GM13977 (cell line): ENCODE data around the gene LEMD3.

ENCODE experiments used
- DNase-seq: peaks from one replicate; pipeline ENCODE4 v3.0.0; 2012; ENCODE audit warnings: low spot score
- in situ Hi-C: fragments of 300-500 bp; cut with MboI; formaldehyde crosslinking; loops from one replicate; pipeline ENCODE4 v1.12.0; 2022; ENCODE audit warnings: low sequenced_read_pairs, low pct_unique_long_range_greater_than_20kb, mixed read lengths, inconsistent platforms; ENCODE audit not compliant: unreplicated experiment
- TF ChIP-seq, protein P1 (sequence below): IDR thresholded peaks from 2 replicates; pipeline ENCODE4 v1.5.1; 2012; ENCODE audit warnings: mild to moderate bottlenecking, control low read depth; ENCODE audit not compliant: insufficient read depth; ENCODE audit errors: extremely low read depth, missing control alignments

LEMD3 gene

DNA sequence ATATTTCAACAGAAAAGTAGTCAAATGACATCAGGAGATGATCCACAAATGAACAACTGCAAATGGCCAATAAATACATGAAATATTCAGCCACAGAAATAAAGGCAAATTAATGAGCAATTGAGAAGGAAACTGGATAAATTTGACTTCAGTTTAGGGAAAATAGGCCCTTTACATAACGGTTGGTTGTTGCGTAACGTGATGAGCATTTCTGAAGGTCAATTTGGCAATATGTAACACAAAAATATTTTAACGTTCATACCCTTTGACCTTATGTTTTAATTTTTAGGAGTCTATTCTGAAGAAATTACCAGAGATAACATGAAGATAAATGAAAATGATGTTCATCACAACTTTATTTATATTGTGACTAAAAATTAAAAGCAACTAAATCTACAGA, 94.4 kb downstream of the LEMD3 start:
- TF ChIP-seq, protein P1, sequence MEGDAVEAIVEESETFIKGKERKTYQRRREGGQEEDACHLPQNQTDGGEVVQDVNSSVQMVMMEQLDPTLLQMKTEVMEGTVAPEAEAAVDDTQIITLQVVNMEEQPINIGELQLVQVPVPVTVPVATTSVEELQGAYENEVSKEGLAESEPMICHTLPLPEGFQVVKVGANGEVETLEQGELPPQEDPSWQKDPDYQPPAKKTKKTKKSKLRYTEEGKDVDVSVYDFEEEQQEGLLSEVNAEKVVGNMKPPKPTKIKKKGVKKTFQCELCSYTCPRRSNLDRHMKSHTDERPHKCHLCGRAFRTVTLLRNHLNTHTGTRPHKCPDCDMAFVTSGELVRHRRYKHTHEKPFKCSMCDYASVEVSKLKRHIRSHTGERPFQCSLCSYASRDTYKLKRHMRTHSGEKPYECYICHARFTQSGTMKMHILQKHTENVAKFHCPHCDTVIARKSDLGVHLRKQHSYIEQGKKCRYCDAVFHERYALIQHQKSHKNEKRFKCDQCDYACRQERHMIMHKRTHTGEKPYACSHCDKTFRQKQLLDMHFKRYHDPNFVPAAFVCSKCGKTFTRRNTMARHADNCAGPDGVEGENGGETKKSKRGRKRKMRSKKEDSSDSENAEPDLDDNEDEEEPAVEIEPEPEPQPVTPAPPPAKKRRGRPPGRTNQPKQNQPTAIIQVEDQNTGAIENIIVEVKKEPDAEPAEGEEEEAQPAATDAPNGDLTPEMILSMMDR, result no peak
- in situ Hi-C loops, result no loop called here

DNA sequence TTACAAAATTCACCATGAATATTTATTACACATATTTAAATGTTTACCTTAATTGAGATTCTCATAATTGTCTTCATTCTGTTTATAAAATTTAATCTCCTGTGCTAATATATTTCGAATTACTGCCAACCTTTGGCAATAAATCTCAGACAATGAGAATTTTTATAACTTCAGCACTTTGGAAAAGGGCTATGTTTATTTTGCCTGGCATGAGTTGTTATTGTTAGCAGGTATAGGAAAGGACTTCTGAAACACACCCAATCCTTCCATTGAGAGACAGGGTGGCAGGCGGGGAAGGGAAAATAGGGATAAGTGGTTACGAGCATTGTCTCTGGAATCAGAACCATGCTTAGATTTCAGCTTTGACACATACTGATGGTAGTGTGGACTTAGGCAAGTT, 97.0 kb downstream of the LEMD3 start:
- in situ Hi-C loops, result no loop called here
- DNase-seq, result no peak
- TF ChIP-seq, protein P1, result no peak

More for the DNA sequence above, 94.4 kb downstream of the LEMD3 start:
- no peak for DNase-seq

DNA sequence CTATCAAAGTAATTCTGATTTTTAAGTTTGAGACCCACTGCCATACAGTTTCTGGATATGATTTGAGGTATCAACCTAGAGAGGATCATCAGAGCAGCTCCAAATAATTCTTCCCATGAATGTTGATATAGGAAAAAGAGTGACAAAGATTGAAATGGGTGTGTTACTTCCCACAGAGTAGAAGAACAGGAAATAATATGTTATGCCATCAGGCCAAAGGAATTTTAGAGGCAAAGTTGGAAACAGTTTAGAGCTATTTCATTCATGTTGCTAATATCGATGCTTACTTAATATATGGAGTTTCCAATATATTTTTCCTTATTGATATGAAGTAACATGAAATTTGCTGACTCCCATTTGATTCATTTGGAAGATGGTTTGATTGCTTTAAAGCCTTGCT, 100.2 kb downstream of the LEMD3 start:
- in situ Hi-C loops, result no loop called here
- DNase-seq, result no peak
- TF ChIP-seq, protein P1, result no peak

DNA sequence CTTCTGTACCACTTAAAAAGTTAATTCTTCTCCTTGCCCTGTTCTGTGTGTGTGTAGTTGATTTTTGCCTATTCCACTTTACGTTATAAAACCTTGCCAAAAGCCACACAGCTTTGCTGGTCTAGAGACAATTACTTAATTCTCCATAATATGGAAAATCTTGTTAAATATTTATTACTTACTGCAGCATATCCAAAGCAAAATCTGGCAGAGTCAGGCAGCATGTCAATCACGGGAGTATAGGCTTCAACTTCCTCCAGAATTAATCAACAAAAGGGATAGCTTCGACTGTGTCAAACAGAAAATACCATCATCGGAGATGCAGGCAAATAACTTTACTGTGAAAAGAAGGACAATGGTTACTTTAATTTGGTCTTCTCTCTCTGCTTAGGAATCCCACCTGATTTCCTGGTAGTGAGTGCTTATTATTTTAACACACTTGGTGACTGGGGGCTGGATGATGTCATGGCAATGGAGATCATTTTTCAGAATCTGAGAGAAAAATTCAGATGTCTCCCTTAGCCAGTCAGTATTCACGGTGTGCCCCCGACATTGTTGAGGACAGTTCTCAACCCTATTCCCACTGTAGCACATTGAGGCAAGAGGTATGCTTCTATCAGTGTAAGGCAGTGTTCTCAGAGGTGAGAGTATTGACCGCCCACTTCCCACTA, 105.4 kb downstream of the LEMD3 start:
- TF ChIP-seq, protein P1, result no peak
- DNase-seq, result no peak
- in situ Hi-C loops, result no loop called here

DNA sequence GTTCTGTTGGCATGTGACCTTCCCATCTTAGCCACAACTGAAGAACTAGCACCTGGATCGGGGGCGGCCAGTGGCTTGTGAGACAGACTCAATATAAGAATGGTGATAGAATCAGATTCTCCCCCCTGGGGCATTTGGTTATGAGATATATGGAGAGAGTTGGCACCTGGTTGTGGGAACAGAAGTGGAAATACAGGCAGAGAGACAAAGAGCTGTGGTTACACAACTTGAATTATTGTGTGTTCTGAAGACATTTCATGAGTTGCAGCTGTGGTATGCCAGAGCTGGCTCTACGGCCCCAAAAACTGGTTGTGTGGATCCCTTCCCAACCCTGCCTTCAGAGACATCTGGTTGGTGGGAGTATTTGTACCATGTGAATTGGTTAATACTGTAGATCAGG, 106.2 kb downstream of the LEMD3 start:
- no peak for DNase-seq
- in situ Hi-C loops, result no loop called here
- TF ChIP-seq, protein P1, result no peak

DNA sequence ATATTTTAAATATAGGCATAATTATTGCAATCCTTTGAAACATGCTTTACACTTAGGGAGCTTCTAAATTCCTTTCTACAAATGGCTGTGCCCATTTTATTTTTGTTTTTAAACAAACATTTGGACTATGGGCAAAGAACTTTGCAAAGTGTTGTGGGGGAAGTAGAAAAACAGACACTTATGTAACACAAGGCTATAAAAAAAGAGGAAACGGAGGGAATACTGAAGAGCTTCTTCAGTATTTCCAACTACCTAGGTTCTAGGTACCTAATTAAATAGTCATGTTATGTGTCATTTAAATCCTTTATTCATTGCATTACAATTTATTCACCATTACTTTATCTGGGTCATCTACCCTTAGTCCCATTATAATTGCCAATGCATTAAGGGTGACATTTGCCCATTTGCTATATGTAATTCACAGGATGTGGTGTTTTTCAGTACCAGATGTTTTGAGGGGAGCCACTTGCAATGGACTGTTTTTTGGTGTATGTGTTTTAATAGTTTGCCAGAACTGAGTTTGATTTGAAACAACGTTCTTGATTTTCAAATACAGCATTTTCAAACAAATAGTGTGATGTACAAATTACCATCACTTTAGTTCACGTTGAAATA, 107.6 kb downstream of the LEMD3 start:
- no peak for DNase-seq
- in situ Hi-C loops, result no loop called here
- TF ChIP-seq, protein P1, result no peak
